ENCODE results near the gene PYGM.

The PYGM gene

GRCh38 chr11:64729851-64730382 is 29.9 kb downstream of the PYGM start:
- no peak for DNase-seq

- DNase-seq, result no peak
Observed at GRCh38 chr11:64728757-64729365, 30.9 kb downstream of the PYGM start.

- no peak for DNase-seq
Observed at GRCh38 chr11:64726867-64727530, 32.8 kb downstream of the PYGM start.

GRCh38 chr11:64726211-64726641 is 33.5 kb downstream of the PYGM start:
- DNase-seq, result no peak

- no peak for DNase-seq
Observed at GRCh38 chr11:64724863-64725532, 34.8 kb downstream of the PYGM start.

- DNase-seq, result no peak
Observed at GRCh38 chr11:64723907-64724862, 35.6 kb downstream of the PYGM start.

GRCh38 chr11:64723117-64723906 is 36.5 kb downstream of the PYGM start, which contains the start of gene NRXN2:
Gene NRXN2 (minus strand): TSS chr11:64723197. CDS start chr11:64713699, 9,498 bp downstream.
- peak; percentile 84 for DNase-seq

GRCh38 chr11:64722141-64723065 is 37.4 kb downstream of the PYGM start:
- no peak for DNase-seq

- DNase-seq, result no peak
Observed at GRCh38 chr11:64721359-64721699, 38.4 kb downstream of the PYGM start.

- no peak for DNase-seq
Observed at GRCh38 chr11:64720640-64721358, 39.0 kb downstream of the PYGM start.

GRCh38 chr11:64720167-64720566 is 39.6 kb downstream of the PYGM start:
- DNase-seq, result no peak

- no peak for DNase-seq
Observed at GRCh38 chr11:64719406-64719805, 40.4 kb downstream of the PYGM start.

GRCh38 chr11:64718780-64719124 is 41.0 kb downstream of the PYGM start:
- DNase-seq, result no peak

- DNase-seq, result no peak
Observed at GRCh38 chr11:64718084-64718779, 41.5 kb downstream of the PYGM start.

GRCh38 chr11:64717268-64717578 is 42.6 kb downstream of the PYGM start:
- DNase-seq, result no peak

GRCh38 chr11:64716473-64717267 is 43.1 kb downstream of the PYGM start:
- DNase-seq, result no peak

- DNase-seq, result no peak
Observed at GRCh38 chr11:64715756-64716472, 43.9 kb downstream of the PYGM start.

GRCh38 chr11:64715110-64715509 is 44.7 kb downstream of the PYGM start:
- no peak for DNase-seq
